OCI-LY3 (cell line): ENCODE measurements around the gene DNAH1.

ENCODE experiments used
- EZH2phosphoT487 ChIP-seq: fragments of 200-600 bp; shearing (Covaris generic); IDR thresholded peaks from 2 replicates; pipeline ENCODE4 v1.6.1; 2018; ENCODE audit warnings: antibody characterized with exemption, mixed run types, low read depth
- TF ChIP-seq, protein P1 (sequence below): fragments of 200-600, 300-600 bp; sonication (generic); IDR thresholded peaks from 2 replicates; pipeline ENCODE4 v1.5.1; 2014; ENCODE audit warnings: antibody characterized with exemption, low read length, low read depth

- TF ChIP-seq, protein P1, sequence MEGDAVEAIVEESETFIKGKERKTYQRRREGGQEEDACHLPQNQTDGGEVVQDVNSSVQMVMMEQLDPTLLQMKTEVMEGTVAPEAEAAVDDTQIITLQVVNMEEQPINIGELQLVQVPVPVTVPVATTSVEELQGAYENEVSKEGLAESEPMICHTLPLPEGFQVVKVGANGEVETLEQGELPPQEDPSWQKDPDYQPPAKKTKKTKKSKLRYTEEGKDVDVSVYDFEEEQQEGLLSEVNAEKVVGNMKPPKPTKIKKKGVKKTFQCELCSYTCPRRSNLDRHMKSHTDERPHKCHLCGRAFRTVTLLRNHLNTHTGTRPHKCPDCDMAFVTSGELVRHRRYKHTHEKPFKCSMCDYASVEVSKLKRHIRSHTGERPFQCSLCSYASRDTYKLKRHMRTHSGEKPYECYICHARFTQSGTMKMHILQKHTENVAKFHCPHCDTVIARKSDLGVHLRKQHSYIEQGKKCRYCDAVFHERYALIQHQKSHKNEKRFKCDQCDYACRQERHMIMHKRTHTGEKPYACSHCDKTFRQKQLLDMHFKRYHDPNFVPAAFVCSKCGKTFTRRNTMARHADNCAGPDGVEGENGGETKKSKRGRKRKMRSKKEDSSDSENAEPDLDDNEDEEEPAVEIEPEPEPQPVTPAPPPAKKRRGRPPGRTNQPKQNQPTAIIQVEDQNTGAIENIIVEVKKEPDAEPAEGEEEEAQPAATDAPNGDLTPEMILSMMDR: no peak
- TF ChIP-seq EZH2phosphoT487: no peak
Observed at GRCh38 chr3:52343946-52344600, 28.0 kb downstream of the DNAH1 start.
